SK-N-SH (cell line): ENCODE results near the gene IRF5. TPM values are rescaled to one million over a fixed set of nuclear protein-coding genes. Genes with fewer than 3 reads are reported as not detected.
"Not testable (repeated sequence)": the region's sequence is repeated elsewhere in the genome, so short reads cannot be mapped to it uniquely, and the experiment has no call there.

Experiments
- CTCF ChIA-PET: fragments of 300-600, 350-600 bp; formaldehyde crosslinking; extraction: SDS; loops from one replicate; lab custom pipeline; 2021; lab: Yijun Ruan, JAX
- POLR2A ChIA-PET: fragments of 350-600 bp; sonication (Branson Sonifier 250); formaldehyde crosslinking; extraction: SDS; loops from one replicate; lab custom pipeline; 2020; ENCODE audit warnings: antibody characterized with exemption, inconsistent platforms; lab: Yijun Ruan, JAX
- DNase-seq: peaks from one replicate; pipeline ENCODE4 v3.0.0; 2012
- H2AFZ ChIP-seq: fragments of 200-600 bp; sonication (generic); 2 replicates; pipeline ENCODE4 v1.8.1; 2016; ENCODE audit warnings: antibody characterized with exemption, mild to moderate bottlenecking, low read depth
- H3F3A ChIP-seq: fragments of 200-600 bp; sonication (generic); replicated peaks from 2 replicates; pipeline ENCODE3; 2016; ENCODE audit warnings: antibody characterized with exemption, mild to moderate bottlenecking; ENCODE audit not compliant: insufficient read depth
- H3K27ac ChIP-seq, 2 experiments: fragments of 200-500 bp in 1 of 2; fragments of 200-600 bp in 1 of 2; sonication (Bioruptor generic) in 1 of 2; sonication (generic), shearing (Covaris generic) in 1 of 2; 2 replicates each; pipeline versions ENCODE4 v1.5.1 to v1.6.1; 2014 to 2016; ENCODE audit warnings: low read depth in 2 of 2, inconsistent platforms in 1 of 2, low read length in 1 of 2, mild to moderate bottlenecking in 1 of 2, mixed read lengths in 1 of 2
- H3K27me3 ChIP-seq: fragments of 200-600 bp; sonication (generic), shearing (Covaris generic); 2 replicates; pipeline ENCODE4 v1.6.1; 2016; ENCODE audit warnings: mixed run types; ENCODE audit not compliant: insufficient read depth
- H3K36me3 ChIP-seq, 2 experiments: fragments of 200-500 bp in 1 of 2; fragments of 200-600 bp in 1 of 2; sonication (Bioruptor generic) in 1 of 2; sonication (generic) in 1 of 2; replicated peaks in 1 of 2; 2 replicates each; pipeline versions ENCODE3 to v1.5.1; 2014 to 2016; ENCODE audit warnings: low read length in 1 of 2, mild to moderate bottlenecking in 1 of 2; ENCODE audit not compliant: insufficient read depth in 2 of 2, control insufficient read depth in 1 of 2
- H3K4me1 ChIP-seq, 2 experiments: fragments of 200-500 bp in 1 of 2; fragments of 200-600 bp in 1 of 2; sonication (Bioruptor generic) in 1 of 2; sonication (generic), shearing (Covaris generic) in 1 of 2; 2 replicates each; pipeline versions ENCODE4 v1.5.1 to v1.6.1; 2014 to 2016; ENCODE audit warnings: low read depth in 1 of 2, low read length in 1 of 2, mixed run types in 1 of 2; ENCODE audit not compliant: insufficient read depth in 2 of 2, control insufficient read depth in 1 of 2
- H3K4me2 ChIP-seq: fragments of 200-600 bp; sonication (generic), shearing (Covaris generic); 2 replicates; pipeline ENCODE4 v1.6.1; 2017; ENCODE audit warnings: mixed run types
- H3K4me3 ChIP-seq, 2 experiments: fragments of 200-500 bp in 1 of 2; fragments of 200-600 bp in 1 of 2; sonication (Bioruptor generic) in 1 of 2; sonication (generic), shearing (Covaris generic) in 1 of 2; 2 replicates each; pipeline versions ENCODE4 v1.5.1 to v1.8.1; 2014 to 2016; ENCODE audit warnings: low read depth in 2 of 2, inconsistent platforms in 1 of 2, low read length in 1 of 2, mild to moderate bottlenecking in 1 of 2, mixed read lengths in 1 of 2, moderate library complexity in 1 of 2
- H3K79me2 ChIP-seq: fragments of 200-600 bp; sonication (generic); 2 replicates; pipeline ENCODE4 v1.8.1; 2017; ENCODE audit warnings: mild to moderate bottlenecking; ENCODE audit not compliant: insufficient read depth
- H3K9ac ChIP-seq: fragments of 200-600 bp; sonication (generic); 2 replicates; pipeline ENCODE4 v1.6.1; 2017; ENCODE audit warnings: mixed run types
- H3K9me2 ChIP-seq: fragments of 200-600 bp; sonication (generic); 2 replicates; pipeline ENCODE4 v1.6.1; 2017; ENCODE audit warnings: mixed run types
- H3K9me3 ChIP-seq: fragments of 200-600 bp; sonication (generic); 2 replicates; pipeline ENCODE4 v1.6.1; 2017; ENCODE audit warnings: mixed run types, mild to moderate bottlenecking, moderate library complexity
- H4K20me1 ChIP-seq: fragments of 200-600 bp; sonication (generic); 2 replicates; pipeline ENCODE4 v1.6.1; 2017; ENCODE audit warnings: mild to moderate bottlenecking, mixed run types; ENCODE audit not compliant: insufficient read depth
- EZH2phosphoT487 ChIP-seq: fragments of 200-600 bp; sonication (generic); IDR thresholded peaks from 2 replicates; pipeline ENCODE4 v1.6.1; 2017; ENCODE audit warnings: low read depth, mixed run types, mild to moderate bottlenecking, antibody characterized with exemption, moderate library complexity, borderline replicate concordance
- FOSL2 ChIP-seq: IDR thresholded peaks from 2 replicates; pipeline ENCODE4 v1.4.0; 2012; ENCODE audit warnings: low read depth, mild to moderate bottlenecking, moderate library complexity, borderline replicate concordance
- GABPA ChIP-seq: IDR thresholded peaks from 2 replicates; pipeline ENCODE4 v1.4.0; 2012; ENCODE audit warnings: low read depth, mild to moderate bottlenecking
- JUND ChIP-seq: IDR thresholded peaks from 2 replicates; pipeline ENCODE4 v1.4.0; 2012
- MEF2A ChIP-seq: IDR thresholded peaks from 2 replicates; pipeline ENCODE4 v1.4.0; 2012; ENCODE audit warnings: low read depth, borderline replicate concordance
- PBX3 ChIP-seq: IDR thresholded peaks from 2 replicates; pipeline ENCODE4; 2012
- RCOR1 ChIP-seq: fragments of 150-350 bp; IDR thresholded peaks from 2 replicates; pipeline ENCODE4 v1.6.1; 2017; ENCODE audit warnings: antibody characterized with exemption, low read length
- TAF1 ChIP-seq: IDR thresholded peaks from 2 replicates; pipeline ENCODE4 v1.6.1; 2012; ENCODE audit warnings: low read depth, mild to moderate bottlenecking, low read length, moderate library complexity, borderline replicate concordance
- TEAD4 ChIP-seq: IDR thresholded peaks from 2 replicates; pipeline ENCODE4 v1.4.0; 2012; ENCODE audit warnings: mild to moderate bottlenecking, borderline replicate concordance; ENCODE audit not compliant: insufficient read depth
- WGBS: methylation state at CpG from one replicate; pipeline ENCODE4 v1.1.6; 2017; ENCODE audit warnings: low lambda C conversion rate; 5-methylcytosine and 5-hydroxymethylcytosine counted together
- polyA plus RNA-seq, 3 experiments: library from polyadenylated mRNA; depleted of rRNA; stranded (reverse); fragments of >200 nt; gene quantifications; 2 replicates each; pipeline ENCODE4 v1.2.3, GENCODE V29; 2012
- TF ChIP-seq, protein P1 (sequence below): IDR thresholded peaks from 2 replicates; pipeline ENCODE4 v1.4.0; 2012; ENCODE audit warnings: low read depth, borderline replicate concordance
- TF ChIP-seq, protein P2 (sequence below): fragments of 150-350 bp; IDR thresholded peaks from 2 replicates; pipeline ENCODE4 v1.6.1; 2017; ENCODE audit warnings: antibody characterized with exemption, low read length, low read depth, borderline replicate concordance

The IRF5 gene
- polyA plus RNA-seq, 1 of the 3 experiments (the other 2 are of a cell fraction), result 0.62 TPM

- Histone ChIP-seq H3K27ac (no peak overlapping the region), H4K20me1 (no peaks in the 10 kb centered on the region), H3F3A (peaks cover 8% of the 10 kb centered on the region), H3K4me3 (no peak overlapping the region), H3K9ac (no peak overlapping the region), H3K9me3 (no peaks in the 10 kb centered on the region), H3K79me2 (0 out of 2 replicates have a peak, but pooled peaks cover 4% of the 10 kb centered on the region)
- POLR2A ChIA-PET, result interaction anchor here (0.6 kb wide), 1 partner anchor 13 kb away, joined by 3 read pairs; no protein-coding TSS in a partner anchor
- WGBS, result 76% methylated on average over 2 of the region's 2 CpGs
- peak; percentile 16 for DNase-seq
- no peak for TF ChIP-seq JUND
- no peak for TF ChIP-seq GABPA
- TF ChIP-seq FOSL2, result no peak
- TF ChIP-seq PBX3, result no peak
- no peak for TF ChIP-seq MEF2A
- no peak for TF ChIP-seq TAF1
- TF ChIP-seq, protein P1, sequence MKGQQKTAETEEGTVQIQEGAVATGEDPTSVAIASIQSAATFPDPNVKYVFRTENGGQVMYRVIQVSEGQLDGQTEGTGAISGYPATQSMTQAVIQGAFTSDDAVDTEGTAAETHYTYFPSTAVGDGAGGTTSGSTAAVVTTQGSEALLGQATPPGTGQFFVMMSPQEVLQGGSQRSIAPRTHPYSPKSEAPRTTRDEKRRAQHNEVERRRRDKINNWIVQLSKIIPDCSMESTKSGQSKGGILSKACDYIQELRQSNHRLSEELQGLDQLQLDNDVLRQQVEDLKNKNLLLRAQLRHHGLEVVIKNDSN, result no peak
- TF ChIP-seq RCOR1, result no peak
- no peak for TF ChIP-seq EZH2phosphoT487
- TF ChIP-seq, all 33 proteins: peak for 0
- CTCF ChIA-PET, result interaction anchor here (1.1 to 3.6 kb wide), 4 partner anchors 10 to 532 kb away, joined by 3 to 12 read pairs (median 4); no protein-coding TSS in a partner anchor
- Histone ChIP-seq H3K4me1 (peaks cover 0 to 2% of the 10 kb centered on the region in 2 experiments; a peak in 2 of 4 replicates), H3K36me3 (peaks cover 66 to 85% of the 10 kb centered on the region in 2 experiments), H3K27me3 (no peaks in the 10 kb centered on the region), H2AFZ (no peak overlapping the region), H3K4me2 (no peak overlapping the region), H3K9me2 (no peaks in the 10 kb centered on the region)
Measured at GRCh38 chr7:128993419-128993818, 55.7 kb downstream of the IRF5 start.

DNA sequence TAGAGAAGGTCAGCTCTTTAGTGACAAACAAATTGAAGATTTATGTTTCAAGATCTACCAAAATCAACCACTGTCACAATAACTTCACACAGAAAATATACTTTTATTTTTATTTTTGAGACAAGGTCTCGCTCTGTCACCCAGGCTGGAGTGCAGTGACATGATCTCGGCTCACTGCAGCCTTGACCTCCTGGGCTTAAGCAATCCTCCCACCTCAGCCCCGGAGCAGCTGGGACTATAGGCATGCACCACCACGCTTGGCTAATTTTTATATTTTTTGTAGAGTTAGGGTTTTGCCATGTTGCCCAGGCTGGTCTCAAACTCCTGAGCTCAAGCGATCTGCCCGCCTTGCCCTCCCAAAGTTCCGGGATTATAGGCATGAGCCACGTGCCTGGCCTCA lies 56.8 kb downstream of the IRF5 start:
- H3K4me2 ChIP-seq, H3K4me3 ChIP-seq, H2AFZ ChIP-seq, H3K27ac ChIP-seq, H3F3A ChIP-seq, H3K9ac ChIP-seq, H3K79me2 ChIP-seq, H3K27me3 ChIP-seq, H3K4me1 ChIP-seq, H3K9me3 ChIP-seq, H3K9me2 ChIP-seq, DNase-seq, H4K20me1 ChIP-seq, POLR2A ChIA-PET: not testable (repeated sequence)
- H3K36me3 ChIP-seq, result peaks cover 62 to 81% of the 10 kb centered on the region in 2 experiments
- CTCF ChIA-PET, result interaction anchor here (1.1 to 3.6 kb wide), 5 partner anchors 9 to 533 kb away, joined by 3 to 12 read pairs (median 3); no protein-coding TSS in a partner anchor
- 97% methylated on average over 8 of the region's 8 CpGs for WGBS

DNA sequence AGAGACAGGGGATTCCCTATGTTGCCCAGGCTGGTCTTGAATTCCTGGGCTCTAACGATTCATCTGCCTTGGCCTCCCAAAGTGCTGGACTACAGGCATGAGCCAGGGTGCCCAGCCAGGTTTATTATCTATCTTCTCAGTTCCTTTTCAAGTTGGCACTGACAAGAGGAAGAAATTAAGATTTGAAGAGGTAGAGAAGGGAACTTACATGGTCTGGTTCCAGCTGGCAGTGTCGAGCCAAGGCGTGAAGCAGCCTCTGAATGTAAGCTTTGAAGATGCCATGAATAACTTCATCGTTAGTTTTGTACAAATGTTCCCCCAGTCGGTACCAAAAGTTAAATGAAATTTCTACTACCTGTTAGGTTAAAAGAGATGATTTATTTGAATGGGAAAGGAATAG lies 59.5 kb downstream of the IRF5 start:
- Histone ChIP-seq H3K4me1 (no peaks in the 10 kb centered on the region; a peak in 1 of 4 replicates), H3K36me3 (peaks cover 58 to 79% of the 10 kb centered on the region in 2 experiments), H3K27me3 (no peaks in the 10 kb centered on the region), H3K9ac (no peak overlapping the region), H3K9me2 (no peaks in the 10 kb centered on the region), H4K20me1 (no peaks in the 10 kb centered on the region), H3K79me2 (0 out of 2 replicates have a peak, but pooled peaks cover 4% of the 10 kb centered on the region), H3K27ac (no peak overlapping the region), H3K4me3 (no peak overlapping the region), H2AFZ (no peak overlapping the region), H3F3A (peaks cover 8% of the 10 kb centered on the region), H3K9me3 (no peaks in the 10 kb centered on the region), H3K4me2 (no peak overlapping the region)
- ChIA-PET CTCF (interaction anchor here (2.7 kb wide), 1 partner anchor 12 kb away, joined by 10 read pairs; no protein-coding TSS in a partner anchor), POLR2A (no interaction called here)
- no peak for DNase-seq
- TF ChIP-seq JUND (no peak), TEAD4 (no peak), TAF1 (no peak)
- TF ChIP-seq, protein P2, sequence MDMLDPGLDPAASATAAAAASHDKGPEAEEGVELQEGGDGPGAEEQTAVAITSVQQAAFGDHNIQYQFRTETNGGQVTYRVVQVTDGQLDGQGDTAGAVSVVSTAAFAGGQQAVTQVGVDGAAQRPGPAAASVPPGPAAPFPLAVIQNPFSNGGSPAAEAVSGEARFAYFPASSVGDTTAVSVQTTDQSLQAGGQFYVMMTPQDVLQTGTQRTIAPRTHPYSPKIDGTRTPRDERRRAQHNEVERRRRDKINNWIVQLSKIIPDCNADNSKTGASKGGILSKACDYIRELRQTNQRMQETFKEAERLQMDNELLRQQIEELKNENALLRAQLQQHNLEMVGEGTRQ, result no peak
- 96% methylated on average over 5 of the region's 5 CpGs for WGBS
